KOPT-K1 (cell line): ENCODE data around the gene PRDM11.
"Not testable (repeated sequence)": the region's sequence is repeated elsewhere in the genome, so short reads cannot be mapped to it uniquely, and the experiment has no call there.

Experiments
- H3K27ac ChIP-seq: fragments of 200-600 bp; sonication (generic); 2 replicates; pipeline ENCODE4 v1.5.1; 2016; ENCODE audit warnings: antibody characterized with exemption, mild to moderate bottlenecking, low read depth, low read length; ENCODE audit not compliant: poor library complexity, severe bottlenecking
- H3K36me3 ChIP-seq: fragments of 200-600 bp; sonication (generic); 2 replicates; pipeline ENCODE4 v1.5.1; 2017; ENCODE audit warnings: antibody characterized with exemption, mild to moderate bottlenecking, low read length, moderate library complexity; ENCODE audit not compliant: insufficient read depth
- H3K9me3 ChIP-seq: fragments of 200-600 bp; sonication (generic); 2 replicates; pipeline ENCODE4 v1.5.1; 2017; ENCODE audit warnings: antibody characterized with exemption, low read length, mild to moderate bottlenecking; ENCODE audit not compliant: insufficient read depth, poor library complexity, severe bottlenecking

Gene PRDM11

GRCh38 chr11:45234306-45235006, 88.0 kb downstream of the PRDM11 start:
- no peaks in the 10 kb centered on the region for H3K36me3 ChIP-seq
- peaks cover 2% of the 10 kb centered on the region for H3K9me3 ChIP-seq
- no peak overlapping the region for H3K27ac ChIP-seq

- Histone ChIP-seq H3K36me3 (no peaks in the 10 kb centered on the region), H3K27ac (no peak overlapping the region), H3K9me3 (peaks cover 6% of the 10 kb centered on the region)
These were observed 91.4 kb downstream of the PRDM11 start for GRCh38 chr11:45237711-45238315.

- no peak overlapping the region for H3K27ac ChIP-seq
- H3K9me3 ChIP-seq: peaks cover 6% of the 10 kb centered on the region
- H3K36me3 ChIP-seq: no peaks in the 10 kb centered on the region
These were observed 92.3 kb downstream of the PRDM11 start for GRCh38 chr11:45238724-45239123.

GRCh38 chr11:45239733-45240132, 93.3 kb downstream of the PRDM11 start:
- no peaks in the 10 kb centered on the region for H3K36me3 ChIP-seq
- H3K27ac ChIP-seq: no peak overlapping the region
- peaks cover 6% of the 10 kb centered on the region for H3K9me3 ChIP-seq

GRCh38 chr11:45243967-45244366, 97.5 kb downstream of the PRDM11 start:
- H3K36me3 ChIP-seq: no peaks in the 10 kb centered on the region
- peaks cover 6% of the 10 kb centered on the region for H3K9me3 ChIP-seq
- no peak overlapping the region for H3K27ac ChIP-seq

GRCh38 chr11:45245218-45246045, 99.0 kb downstream of the PRDM11 start:
- Histone ChIP-seq H3K36me3 (no peaks in the 10 kb centered on the region), H3K27ac (no peak overlapping the region), H3K9me3 (no peaks in the 10 kb centered on the region)

- Histone ChIP-seq H3K9me3 (no peaks in the 10 kb centered on the region), H3K27ac (no peak overlapping the region), H3K36me3 (no peaks in the 10 kb centered on the region)
These were observed 99.8 kb downstream of the PRDM11 start for GRCh38 chr11:45246241-45246640.

- H3K36me3 ChIP-seq: no peaks in the 10 kb centered on the region
- H3K27ac ChIP-seq: no peak overlapping the region
- H3K9me3 ChIP-seq: no peaks in the 10 kb centered on the region
These were observed 101.0 kb downstream of the PRDM11 start for GRCh38 chr11:45247433-45247832.

GRCh38 chr11:45248501-45249011, 102.1 kb downstream of the PRDM11 start:
- Histone ChIP-seq H3K27ac (no peak overlapping the region), H3K36me3 (no peaks in the 10 kb centered on the region), H3K9me3 (no peaks in the 10 kb centered on the region)

GRCh38 chr11:45249372-45249771, 102.9 kb downstream of the PRDM11 start:
- not testable (repeated sequence) for H3K36me3 ChIP-seq, H3K9me3 ChIP-seq, H3K27ac ChIP-seq

- H3K27ac ChIP-seq: no peak overlapping the region
- H3K36me3 ChIP-seq: no peaks in the 10 kb centered on the region
- no peaks in the 10 kb centered on the region for H3K9me3 ChIP-seq
These were observed 103.7 kb downstream of the PRDM11 start for GRCh38 chr11:45250035-45250718.

GRCh38 chr11:45252134-45252856, 105.9 kb downstream of the PRDM11 start:
- Histone ChIP-seq H3K36me3 (no peaks in the 10 kb centered on the region), H3K9me3 (no peaks in the 10 kb centered on the region), H3K27ac (no peak overlapping the region)

GRCh38 chr11:45252877-45253276, 106.4 kb downstream of the PRDM11 start:
- Histone ChIP-seq H3K36me3 (no peaks in the 10 kb centered on the region), H3K9me3 (no peaks in the 10 kb centered on the region), H3K27ac (no peak overlapping the region)

- Histone ChIP-seq H3K27ac (no peak overlapping the region), H3K9me3 (no peaks in the 10 kb centered on the region), H3K36me3 (no peaks in the 10 kb centered on the region)
These were observed 107.2 kb downstream of the PRDM11 start for GRCh38 chr11:45253640-45254039.
